Limb (tissue), 2 donors: ENCODE data around the gene KLRK1.
"Not testable (repeated sequence)": the region's sequence is repeated elsewhere in the genome, so short reads cannot be mapped to it uniquely, and the experiment has no call there.

Source experiments
- DNase-seq, 2 donors: peaks; one replicate each; pipeline ENCODE4 v3.0.0-alpha.2; 2016; ENCODE audit errors: extremely low spot score in 2 of 2

The KLRK1 gene

GRCh38 chr12:10362828-10363657 lies 26.8 kb downstream of the KLRK1 start:
- DNase-seq, result no peak

GRCh38 chr12:10362325-10362724 lies 27.5 kb downstream of the KLRK1 start:
- no peak for DNase-seq

- DNase-seq, result peak in 1 of 2 donors; percentile 15
Observed at GRCh38 chr12:10361622-10362021, 28.2 kb downstream of the KLRK1 start.

GRCh38 chr12:10361084-10361483 lies 28.8 kb downstream of the KLRK1 start:
- DNase-seq, result no peak

- DNase-seq, result no peak
Observed at GRCh38 chr12:10358969-10359368, 30.9 kb downstream of the KLRK1 start.

- DNase-seq, result no peak
Observed at GRCh38 chr12:10358131-10358530, 31.7 kb downstream of the KLRK1 start.

GRCh38 chr12:10354502-10354901 lies 35.3 kb downstream of the KLRK1 start:
- no peak for DNase-seq

- DNase-seq, result no peak
Observed at GRCh38 chr12:10354071-10354470, 35.8 kb downstream of the KLRK1 start.

- DNase-seq, result not testable (repeated sequence)
Observed at GRCh38 chr12:10351457-10351856, 38.4 kb downstream of the KLRK1 start.

GRCh38 chr12:10341892-10342509 lies 47.8 kb downstream of the KLRK1 start:
- no peak for DNase-seq

GRCh38 chr12:10340946-10341345 lies 48.9 kb downstream of the KLRK1 start:
- DNase-seq, result not testable (repeated sequence)

- DNase-seq, result no peak
Observed at GRCh38 chr12:10339053-10339840, 50.6 kb downstream of the KLRK1 start.

- not testable (repeated sequence) for DNase-seq
Observed at GRCh38 chr12:10338470-10338869, 51.4 kb downstream of the KLRK1 start.

- DNase-seq, result not testable (repeated sequence)
Observed at GRCh38 chr12:10336196-10336595, 53.6 kb downstream of the KLRK1 start.

GRCh38 chr12:10331642-10332239 lies 58.1 kb downstream of the KLRK1 start:
- DNase-seq, result peak in 1 of 2 donors; percentile 56

GRCh38 chr12:10328691-10329090 lies 61.1 kb downstream of the KLRK1 start:
- DNase-seq, result not testable (repeated sequence)
